HPDE6-E6E7 (cell line): ENCODE results near the gene MBD3L2B.
"Not testable (repeated sequence)": the region's sequence is repeated elsewhere in the genome, so short reads cannot be mapped to it uniquely, and the experiment has no call there.

Source experiments
- DNase-seq: peaks from one replicate; pipeline ENCODE4 v3.0.0; 2011; ENCODE audit warnings: missing footprints; ENCODE audit errors: extremely low spot score

The MBD3L2B gene

DNA sequence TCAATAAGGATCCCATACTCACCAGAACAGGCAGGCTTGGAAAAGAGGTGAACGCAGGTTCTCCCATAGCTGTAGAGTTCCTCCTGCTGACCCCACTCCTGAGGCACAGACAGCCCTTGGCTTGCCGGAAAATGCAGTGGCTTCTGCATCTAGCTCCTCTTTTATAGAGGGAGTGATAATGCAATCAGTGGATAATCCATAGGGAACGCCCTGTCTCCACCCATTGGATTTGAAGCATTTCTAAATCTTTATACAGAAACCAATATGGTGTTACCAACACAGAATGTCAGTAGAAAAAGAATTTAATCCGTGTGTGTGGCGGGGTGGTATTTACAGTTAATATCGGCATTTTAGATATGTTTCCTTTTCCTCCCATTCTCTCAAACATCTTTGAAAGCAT, at the start of gene MBD3L2B:
Gene MBD3L2B (minus strand): TSS at position 101 of the 400 bp plus-strand sequence. CDS start 34 bp downstream, at position 67.
- DNase-seq: not testable (repeated sequence)

DNA sequence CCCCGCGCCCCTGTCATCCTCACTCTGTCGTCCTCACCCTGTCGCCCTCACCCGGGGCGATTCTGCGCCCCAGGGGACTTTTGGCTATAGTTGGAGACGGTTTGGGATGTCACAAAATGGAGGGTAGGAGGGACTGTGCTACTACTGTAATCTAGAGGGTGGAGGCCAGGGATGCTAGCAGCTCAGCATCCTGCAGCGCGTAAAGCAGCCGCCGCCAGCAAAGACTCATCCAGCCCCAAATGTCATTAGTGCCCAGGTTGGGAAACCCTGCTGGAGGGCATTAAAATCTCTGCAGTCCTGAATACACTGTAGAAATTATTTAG, 48.6 kb upstream of the MBD3L2B start:
- DNase-seq: no peak

DNA sequence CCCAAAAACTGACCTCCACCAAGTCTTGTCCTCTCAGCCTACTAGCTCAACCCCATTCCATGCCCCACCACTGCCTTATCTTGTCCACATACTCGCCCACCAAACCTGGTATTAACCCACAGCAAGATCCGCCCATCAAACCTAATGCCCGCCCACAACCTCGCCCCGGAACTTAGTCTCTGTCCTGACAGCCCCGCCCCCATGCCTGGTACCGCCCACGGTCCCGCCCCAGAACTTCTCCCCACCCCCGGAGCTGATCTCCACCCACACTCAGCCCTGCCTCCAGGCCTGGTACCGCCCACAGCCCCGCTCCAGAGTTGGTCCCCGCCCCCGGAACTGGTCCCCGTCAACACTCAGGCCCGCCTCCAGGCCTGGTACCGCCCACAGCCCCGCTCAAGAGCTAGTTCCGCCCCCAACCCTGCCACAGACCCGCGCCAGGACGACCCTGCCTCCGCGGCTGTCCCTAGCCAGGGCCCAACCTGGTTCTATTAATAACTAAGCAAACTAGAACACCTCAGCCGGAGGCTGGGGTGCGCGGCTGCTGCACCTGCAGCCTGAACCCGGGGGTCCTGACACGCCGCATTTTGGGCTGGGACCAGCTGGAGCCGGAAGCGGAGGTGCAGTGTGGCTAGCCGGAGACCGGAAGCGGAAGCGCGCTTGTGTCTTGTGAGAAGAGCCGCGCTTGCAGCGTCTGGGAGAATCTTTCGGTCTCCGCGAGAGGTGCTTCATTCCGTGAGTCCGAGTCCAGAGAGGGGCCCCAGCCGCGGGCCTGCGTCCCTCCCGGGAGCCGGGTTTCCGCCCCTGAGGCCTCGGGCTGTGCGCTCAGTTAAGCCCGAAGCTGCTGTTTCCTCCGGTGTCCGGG, 48.0 kb upstream of the MBD3L2B start, which contains the start of gene ZNF557:
Gene ZNF557 (plus strand): TSS at position 662 of the 862 bp plus-strand sequence. CDS start 5,372 bp downstream, outside the sequence.
- peak; percentile 79 for DNase-seq

DNA sequence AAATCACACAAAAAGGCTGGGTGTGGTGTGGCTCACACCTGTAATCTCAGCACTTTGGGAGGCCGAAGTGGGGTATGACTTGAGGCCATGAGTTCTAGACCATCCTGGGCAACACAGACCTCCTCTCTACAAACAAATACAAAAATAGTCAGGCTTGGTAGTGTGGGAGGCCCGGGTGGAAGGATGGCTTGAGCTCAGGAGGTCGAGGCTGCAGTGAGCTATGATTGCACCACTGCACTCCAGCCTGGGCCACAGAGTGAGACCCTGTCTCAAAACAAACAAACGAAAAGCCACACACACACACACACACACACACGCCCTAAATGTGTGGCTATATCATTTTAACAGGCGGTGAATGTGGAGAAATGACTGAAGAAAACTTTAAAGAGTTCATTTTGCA, 47.4 kb upstream of the MBD3L2B start:
- no peak for DNase-seq

DNA sequence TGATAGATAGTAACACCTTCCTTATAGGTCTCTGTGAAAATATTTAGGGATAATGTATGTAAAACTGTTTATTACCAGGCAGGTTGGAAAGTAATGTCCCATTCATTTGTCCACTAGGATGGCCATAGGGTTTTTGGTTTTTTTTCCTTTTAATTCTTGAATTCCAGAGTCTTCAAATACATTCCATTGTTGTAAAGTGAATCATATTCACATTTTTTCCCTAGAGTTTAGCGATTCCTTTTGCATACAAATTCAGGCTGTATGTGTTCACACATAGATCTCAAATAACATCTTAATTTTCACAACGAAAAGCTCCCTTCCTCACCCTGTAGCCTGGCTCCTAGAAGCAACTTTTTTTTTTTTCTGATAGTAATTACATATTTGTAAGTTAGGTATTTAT, 46.5 kb upstream of the MBD3L2B start:
- no peak for DNase-seq

DNA sequence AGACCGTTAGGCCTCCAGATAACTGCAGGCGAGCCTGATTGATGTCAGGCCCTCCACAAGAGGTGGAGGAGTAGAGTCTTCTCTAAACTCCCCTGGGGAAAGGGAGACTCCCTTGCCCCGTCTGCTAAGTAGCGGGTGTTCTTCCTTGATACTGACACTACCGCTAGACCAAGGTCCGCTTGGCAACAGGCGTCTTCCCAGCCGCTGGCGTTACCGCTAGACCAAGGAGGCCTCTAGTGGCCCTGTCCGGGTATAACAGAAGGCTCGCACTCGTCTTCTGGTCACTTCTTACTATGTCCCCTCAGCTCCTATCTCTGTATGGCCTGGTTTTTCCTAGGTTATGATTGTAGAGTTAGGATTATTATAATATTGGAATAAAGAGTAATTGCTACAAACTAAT, 45.9 kb upstream of the MBD3L2B start:
- not testable (repeated sequence) for DNase-seq

DNA sequence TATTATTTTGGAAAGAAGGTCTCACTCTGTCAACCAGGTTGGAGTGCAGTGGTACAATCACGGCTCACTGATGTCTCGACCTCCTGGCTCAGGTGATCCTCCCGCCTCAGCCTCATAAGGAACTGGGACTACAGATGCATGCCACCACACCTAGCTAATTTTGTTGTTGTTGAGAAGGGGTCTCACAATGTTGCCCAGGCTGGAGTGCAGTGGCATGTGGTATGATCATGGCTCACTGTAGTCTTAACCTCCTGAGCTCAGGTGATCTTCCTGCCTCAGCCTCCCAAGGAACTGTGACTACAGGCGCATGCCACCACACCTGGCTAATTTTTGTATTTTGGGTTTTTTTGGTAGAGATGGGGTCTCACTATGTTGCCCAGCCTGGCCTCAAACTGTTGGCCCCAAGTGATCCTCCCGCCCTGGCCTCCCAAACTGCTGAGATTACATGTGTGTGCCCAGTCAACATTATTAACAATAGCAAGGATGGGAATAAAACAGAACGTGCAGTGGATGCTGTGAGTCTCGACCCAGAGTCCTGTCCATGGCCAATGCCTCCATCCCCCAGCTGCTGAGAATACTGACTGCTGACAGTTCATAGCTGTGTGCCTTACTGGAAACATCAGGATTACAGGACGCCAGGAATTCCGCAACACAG, 42.7 kb upstream of the MBD3L2B start:
- no peak for DNase-seq

DNA sequence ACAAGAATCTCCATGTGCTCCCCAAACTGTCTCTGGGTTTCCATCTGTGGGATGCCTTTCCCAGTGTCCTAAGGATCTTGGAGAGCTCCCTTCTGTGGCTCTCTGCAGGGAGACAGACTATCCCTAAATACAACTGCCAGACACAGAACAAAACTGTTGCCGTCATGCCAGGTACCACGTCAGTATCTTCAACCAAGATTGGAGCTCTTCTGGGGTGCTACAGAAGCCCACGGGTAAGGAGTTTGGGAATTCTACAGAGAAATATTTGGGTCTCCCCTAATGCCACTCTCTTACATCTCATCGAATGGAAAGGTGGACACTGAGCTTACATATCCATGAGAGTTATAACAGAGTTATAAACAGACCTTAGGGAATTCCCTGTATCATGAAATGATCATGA, 42.1 kb upstream of the MBD3L2B start:
- DNase-seq: no peak

DNA sequence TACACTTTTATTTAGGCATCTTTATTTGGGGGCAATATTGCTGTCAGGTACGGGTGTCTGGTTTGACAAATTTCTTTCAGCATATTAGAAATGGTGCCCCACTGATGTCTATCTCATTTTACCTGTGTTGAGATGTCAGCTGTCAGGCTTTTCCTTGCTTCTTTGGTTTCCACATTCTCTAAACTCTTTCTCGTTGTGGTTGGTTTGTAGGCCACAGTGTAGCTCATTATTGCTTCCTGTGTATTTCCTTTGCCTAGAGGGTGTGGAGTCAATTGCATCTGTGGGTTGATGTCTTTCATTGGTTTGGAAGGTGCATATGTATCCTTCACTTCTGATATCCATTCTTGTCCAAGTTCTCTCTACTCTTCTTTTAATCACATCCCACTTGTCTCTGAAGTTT, 38.7 kb upstream of the MBD3L2B start:
- DNase-seq: not testable (repeated sequence)

DNA sequence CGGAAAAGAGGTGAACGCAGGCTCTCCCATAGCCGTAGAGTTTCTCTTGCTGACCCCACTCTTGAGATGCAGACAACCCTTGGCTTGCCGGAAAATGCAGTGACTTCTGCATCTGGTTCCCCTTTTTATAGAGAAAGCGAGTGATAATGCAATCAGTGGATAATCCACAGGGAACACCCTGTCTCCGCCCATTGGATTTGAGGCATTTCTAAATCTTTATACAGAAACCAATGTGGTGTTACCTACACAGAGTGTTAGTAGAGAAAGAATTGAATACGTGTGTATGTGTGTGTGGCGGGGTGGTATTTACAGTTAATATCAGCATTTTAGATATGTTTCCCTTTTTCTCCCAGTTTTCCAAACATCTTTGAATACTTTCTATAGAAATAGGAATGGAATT, 37.3 kb upstream of the MBD3L2B start, which contains the start of gene MBD3L3:
Gene MBD3L3 (minus strand): TSS at position 101 of the 400 bp plus-strand sequence. CDS start 71 bp downstream, at position 30.
- DNase-seq: not testable (repeated sequence)

DNA sequence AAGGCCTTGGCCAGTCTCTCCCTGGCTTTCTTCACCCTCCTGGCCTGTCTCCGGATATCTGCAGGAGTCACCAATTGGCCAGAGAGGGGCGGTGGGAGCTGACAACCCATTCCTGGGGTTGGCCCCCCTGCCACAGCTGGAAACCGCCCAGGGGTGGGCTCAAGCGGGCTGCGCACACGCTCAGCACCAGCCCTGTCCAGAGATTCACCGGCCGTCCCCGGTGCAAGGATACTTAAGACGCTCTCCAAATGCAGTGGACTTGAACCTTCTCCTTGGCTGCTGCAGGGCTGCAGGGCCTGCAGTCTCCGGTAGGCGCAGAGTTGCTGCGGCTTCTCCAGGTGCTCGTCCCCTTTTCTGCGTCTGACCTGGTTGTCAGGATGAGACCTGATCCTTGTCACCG, 35.1 kb upstream of the MBD3L2B start:
- not testable (repeated sequence) for DNase-seq

DNA sequence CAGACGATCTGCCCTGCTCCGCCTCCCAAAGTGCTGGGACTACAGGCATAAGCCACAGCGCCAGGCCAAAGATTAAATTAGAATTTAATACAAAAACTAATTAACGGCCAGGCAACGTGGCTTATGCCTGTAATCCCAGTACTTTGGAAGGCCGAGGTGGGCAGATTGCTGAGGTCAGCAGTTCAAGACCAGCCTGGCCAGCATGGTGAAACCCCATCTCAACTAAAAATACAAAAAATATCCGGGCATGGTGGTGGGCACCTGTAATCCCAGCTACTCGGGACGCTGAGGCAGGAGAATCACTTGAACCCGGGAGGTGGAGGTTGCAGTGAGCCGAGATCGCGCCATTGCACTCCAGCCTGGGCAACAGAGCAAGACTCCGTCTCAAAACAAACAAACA, 34.4 kb upstream of the MBD3L2B start:
- not testable (repeated sequence) for DNase-seq

DNA sequence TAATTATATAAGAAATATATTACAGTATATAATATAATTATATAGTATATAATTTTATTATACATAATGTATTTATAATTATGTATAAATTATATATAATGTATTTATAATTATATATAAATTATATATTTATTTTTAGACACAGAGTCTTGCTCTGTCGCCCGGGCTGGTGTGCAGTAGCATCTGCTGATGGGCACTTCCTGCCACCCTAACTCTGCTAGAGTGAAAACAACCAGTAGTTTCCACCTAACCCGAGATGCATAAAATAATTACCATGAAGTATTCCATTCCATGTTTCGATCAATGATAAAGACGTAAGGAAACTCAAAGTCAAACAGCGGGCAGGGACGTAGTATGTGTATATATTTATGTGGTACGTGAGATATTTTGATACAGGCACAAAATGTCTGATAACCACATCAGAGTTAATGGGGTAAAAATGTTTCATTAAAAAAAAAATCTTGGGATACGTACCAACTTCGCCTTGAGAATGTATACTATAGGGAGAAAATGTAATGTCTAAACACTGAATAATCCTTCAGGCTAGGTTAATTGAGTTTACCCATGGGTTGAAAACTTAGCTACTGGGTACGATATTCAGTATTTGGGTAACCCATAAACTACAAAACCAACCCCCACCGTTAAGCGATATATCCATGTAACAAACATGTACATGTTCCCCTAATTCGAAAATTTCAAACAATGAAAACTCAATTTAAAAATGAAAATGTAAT, 33.6 kb upstream of the MBD3L2B start:
- not testable (repeated sequence) for DNase-seq

DNA sequence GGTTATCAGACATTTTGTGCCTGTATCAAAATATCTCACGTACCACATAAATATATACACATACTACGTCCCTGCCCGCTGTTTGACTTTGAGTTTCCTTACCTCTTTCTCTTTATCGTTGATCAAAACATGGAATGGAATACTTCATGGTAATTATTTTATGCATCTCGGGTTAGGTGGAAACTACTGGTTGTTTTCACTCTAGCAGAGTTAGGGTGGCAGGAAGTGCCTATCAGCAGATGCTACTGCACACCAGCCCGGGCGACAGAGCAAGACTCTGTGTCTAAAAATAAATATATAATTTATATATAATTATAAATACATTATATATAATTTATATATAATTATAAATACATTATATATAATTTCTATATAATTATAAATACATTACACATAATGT, 31.7 kb upstream of the MBD3L2B start:
- not testable (repeated sequence) for DNase-seq

DNA sequence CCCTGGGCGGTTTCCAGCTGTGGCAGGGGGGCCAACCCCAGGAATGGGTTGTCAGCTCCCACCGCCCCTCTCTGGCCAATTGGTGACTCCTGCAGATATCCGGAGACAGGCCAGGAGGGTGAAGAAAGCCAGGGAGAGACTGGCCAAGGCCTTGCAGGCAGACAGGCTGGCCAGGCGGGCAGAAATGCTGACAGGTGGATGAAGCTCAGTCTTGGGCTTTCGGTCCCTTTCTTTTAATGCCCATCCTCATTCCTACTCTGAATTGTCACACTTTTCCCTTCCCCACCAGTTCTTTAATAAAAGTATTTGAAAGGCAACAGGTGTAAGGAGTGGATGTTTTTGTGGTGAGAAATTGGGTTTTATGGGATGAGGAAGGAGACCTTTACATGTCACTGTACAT, 30.2 kb upstream of the MBD3L2B start:
- not testable (repeated sequence) for DNase-seq

DNA sequence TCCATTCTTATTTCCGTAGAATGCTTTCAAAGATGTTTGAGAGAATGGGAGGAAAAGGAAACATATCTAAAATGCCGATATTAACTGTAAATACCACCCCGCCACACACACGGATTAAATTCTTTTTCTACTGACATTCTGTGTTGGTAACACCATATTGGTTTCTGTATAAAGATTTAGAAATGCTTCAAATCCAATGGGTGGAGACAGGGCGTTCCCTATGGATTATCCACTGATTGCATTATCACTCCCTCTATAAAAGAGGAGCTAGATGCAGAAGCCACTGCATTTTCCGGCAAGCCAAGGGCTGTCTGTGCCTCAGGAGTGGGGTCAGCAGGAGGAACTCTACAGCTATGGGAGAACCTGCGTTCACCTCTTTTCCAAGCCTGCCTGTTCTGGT, 27.8 kb upstream of the MBD3L2B start, which contains the start of gene MBD3L2:
Gene MBD3L2 (plus strand): TSS at position 301 of the 400 bp plus-strand sequence. CDS start 53 bp downstream, at position 354.
- not testable (repeated sequence) for DNase-seq

DNA sequence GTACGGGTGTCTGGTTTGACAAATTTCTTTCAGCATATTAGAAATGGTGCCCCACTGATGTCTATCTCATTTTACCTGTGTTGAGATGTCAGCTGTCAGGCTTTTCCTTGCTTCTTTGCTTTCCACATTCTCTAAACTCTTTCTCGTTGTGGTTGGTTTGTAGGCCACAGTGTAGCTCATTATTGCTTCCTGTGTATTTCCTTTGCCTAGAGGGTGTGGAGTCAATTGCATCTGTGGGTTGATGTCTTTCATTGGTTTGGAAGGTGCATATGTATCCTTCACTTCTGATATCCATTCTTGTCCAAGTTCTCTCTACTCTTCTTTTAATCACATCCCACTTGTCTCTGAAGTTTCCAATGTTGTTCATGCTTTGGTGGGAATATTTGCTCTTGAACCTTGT, 20.3 kb upstream of the MBD3L2B start:
- DNase-seq: not testable (repeated sequence)

DNA sequence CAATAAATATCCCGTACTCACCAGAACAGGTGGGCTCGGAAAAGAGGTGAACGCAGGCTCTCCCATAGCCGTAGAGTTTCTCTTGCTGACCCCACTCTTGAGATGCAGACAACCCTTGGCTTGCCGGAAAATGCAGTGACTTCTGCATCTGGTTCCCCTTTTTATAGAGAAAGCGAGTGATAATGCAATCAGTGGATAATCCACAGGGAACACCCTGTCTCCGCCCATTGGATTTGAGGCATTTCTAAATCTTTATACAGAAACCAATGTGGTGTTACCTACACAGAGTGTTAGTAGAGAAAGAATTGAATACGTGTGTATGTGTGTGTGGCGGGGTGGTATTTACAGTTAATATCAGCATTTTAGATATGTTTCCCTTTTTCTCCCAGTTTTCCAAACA, 18.8 kb upstream of the MBD3L2B start, which contains the start of gene MBD3L4:
Gene MBD3L4 (minus strand): TSS at position 101 of the 400 bp plus-strand sequence. CDS start 35 bp downstream, at position 66.
- DNase-seq: not testable (repeated sequence)

DNA sequence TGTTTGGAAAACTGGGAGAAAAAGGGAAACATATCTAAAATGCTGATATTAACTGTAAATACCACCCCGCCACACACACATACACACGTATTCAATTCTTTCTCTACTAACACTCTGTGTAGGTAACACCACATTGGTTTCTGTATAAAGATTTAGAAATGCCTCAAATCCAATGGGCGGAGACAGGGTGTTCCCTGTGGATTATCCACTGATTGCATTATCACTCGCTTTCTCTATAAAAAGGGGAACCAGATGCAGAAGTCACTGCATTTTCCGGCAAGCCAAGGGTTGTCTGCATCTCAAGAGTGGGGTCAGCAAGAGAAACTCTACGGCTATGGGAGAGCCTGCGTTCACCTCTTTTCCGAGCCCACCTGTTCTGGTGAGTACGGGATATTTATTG, 9.0 kb upstream of the MBD3L2B start, which contains the start of gene MBD3L5:
Gene MBD3L5 (plus strand): TSS at position 301 of the 400 bp plus-strand sequence. CDS start 34 bp downstream, at position 335.
- not testable (repeated sequence) for DNase-seq

DNA sequence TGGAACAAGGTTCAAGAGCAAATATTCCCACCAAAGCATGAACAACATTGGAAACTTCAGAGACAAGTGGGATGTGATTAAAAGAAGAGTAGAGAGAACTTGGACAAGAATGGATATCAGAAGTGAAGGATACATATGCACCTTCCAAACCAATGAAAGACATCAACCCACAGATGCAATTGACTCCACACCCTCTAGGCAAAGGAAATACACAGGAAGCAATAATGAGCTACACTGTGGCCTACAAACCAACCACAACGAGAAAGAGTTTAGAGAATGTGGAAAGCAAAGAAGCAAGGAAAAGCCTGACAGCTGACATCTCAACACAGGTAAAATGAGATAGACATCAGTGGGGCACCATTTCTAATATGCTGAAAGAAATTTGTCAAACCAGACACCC, 7.6 kb upstream of the MBD3L2B start:
- DNase-seq: not testable (repeated sequence)

DNA sequence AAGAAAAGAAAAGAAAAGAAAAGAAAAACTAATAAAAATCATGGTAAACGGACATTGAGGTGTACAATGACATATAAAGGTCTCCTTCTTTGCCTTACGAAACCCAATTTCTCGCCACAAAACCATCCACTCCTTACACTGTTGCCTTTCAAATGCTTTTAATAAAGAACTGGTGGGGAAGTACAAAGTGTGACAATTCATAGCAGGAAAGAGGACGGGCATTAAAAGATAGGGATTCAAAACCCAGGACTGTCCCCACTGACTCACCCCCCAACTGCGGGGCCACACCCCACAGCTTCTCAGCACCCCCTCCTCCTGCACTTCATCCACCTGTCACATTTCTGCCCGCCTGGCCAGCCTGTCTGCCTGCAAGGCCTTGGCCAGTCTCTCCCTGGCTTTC, 2.4 kb downstream of the MBD3L2B start:
- DNase-seq: no peak

DNA sequence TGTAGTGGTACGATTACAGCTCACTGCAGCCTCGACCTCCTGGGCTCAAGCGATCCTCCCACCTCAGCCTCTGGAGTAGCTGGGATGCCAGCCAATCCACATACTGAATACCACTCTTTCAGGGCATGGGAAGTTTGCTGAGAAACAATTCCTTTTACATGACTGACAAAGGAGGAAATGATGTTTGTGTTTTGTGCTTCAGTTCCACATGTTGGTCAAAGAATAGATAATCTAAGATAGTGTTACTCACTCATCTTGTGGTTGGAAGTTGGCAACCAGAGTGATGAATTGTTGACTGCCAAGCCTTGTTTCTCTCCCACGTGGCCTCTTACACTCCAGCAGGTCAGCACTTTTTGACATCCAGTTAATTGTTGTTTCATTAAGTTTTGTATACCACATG, 7.6 kb downstream of the MBD3L2B start:
- peak; percentile 17 for DNase-seq
